ENCODE measurements around the gene TBC1D21. TPM values are rescaled to one million over a fixed set of nuclear protein-coding genes. Genes with fewer than 3 reads are reported as not detected.

The TBC1D21 gene
- polyA plus RNA-seq, 1 donor from 2014 or later: not detected

GRCh38 chr15:73922186-73923151, 49.1 kb downstream of the TBC1D21 start:
- peaks cover 5 to 17% (median 13%) of the 10 kb centered on the region in 3 donors for H3K4me1 Mint-ChIP-seq
- no peaks in the 10 kb centered on the region for H3K36me3 Mint-ChIP-seq
- peaks cover 0 to 6% (median 0%) of the 10 kb centered on the region in 3 donors for H3K9me3 Mint-ChIP-seq
- H3K27ac Mint-ChIP-seq: no peak overlapping the region
- H3K27me3 Mint-ChIP-seq: no peaks in the 10 kb centered on the region
- no peak overlapping the region for H3K4me3 Mint-ChIP-seq

GRCh38 chr15:73923156-73923487, 49.8 kb downstream of the TBC1D21 start:
- H3K36me3 Mint-ChIP-seq: no peaks in the 10 kb centered on the region
- H3K27me3 Mint-ChIP-seq: peaks cover under 1% of the 10 kb centered on the region
- peak overlapping the region in 1 of 4 donors; percentile 30 for H3K4me3 Mint-ChIP-seq
- H3K9me3 Mint-ChIP-seq: peaks cover 0 to 6% (median 0%) of the 10 kb centered on the region in 3 donors
- peaks cover 5 to 18% (median 14%) of the 10 kb centered on the region in 3 donors for H3K4me1 Mint-ChIP-seq
- peak overlapping the region in 1 of 3 donors; percentile 85 for H3K27ac Mint-ChIP-seq

GRCh38 chr15:73923488-73924164, 50.3 kb downstream of the TBC1D21 start:
- peak overlapping the region in 3 of 4 donors; percentile 13 to 49 (median 30) for H3K4me3 Mint-ChIP-seq
- peaks cover 5 to 20% (median 16%) of the 10 kb centered on the region in 3 donors for H3K4me1 Mint-ChIP-seq
- H3K9me3 Mint-ChIP-seq: peaks cover 0 to 4% (median 0%) of the 10 kb centered on the region in 3 donors
- peaks cover 3% of the 10 kb centered on the region for H3K27me3 Mint-ChIP-seq
- H3K36me3 Mint-ChIP-seq: no peaks in the 10 kb centered on the region
- peak overlapping the region in 1 of 3 donors; percentile 85 for H3K27ac Mint-ChIP-seq

GRCh38 chr15:73924171-73924921, 51.0 kb downstream of the TBC1D21 start:
- Mint-ChIP-seq H3K27ac (no peak overlapping the region), H3K4me1 (peaks cover 5 to 20% (median 16%) of the 10 kb centered on the region in 3 donors), H3K27me3 (peaks cover 5% of the 10 kb centered on the region), H3K9me3 (no peaks in the 10 kb centered on the region), H3K4me3 (peak overlapping the region in 3 of 4 donors; percentile 13 to 74 (median 45)), H3K36me3 (no peaks in the 10 kb centered on the region)

- Mint-ChIP-seq H3K36me3 (no peaks in the 10 kb centered on the region), H3K4me1 (peaks cover 0 to 14% (median 12%) of the 10 kb centered on the region in 3 donors), H3K27me3 (peaks cover 5% of the 10 kb centered on the region), H3K27ac (peak overlapping the region in 1 of 3 donors; percentile 32), H3K9me3 (no peaks in the 10 kb centered on the region), H3K4me3 (peak overlapping the region in 3 of 4 donors; percentile 51 to 74 (median 58))
Measured at GRCh38 chr15:73925848-73926218, 52.5 kb downstream of the TBC1D21 start.

DNA sequence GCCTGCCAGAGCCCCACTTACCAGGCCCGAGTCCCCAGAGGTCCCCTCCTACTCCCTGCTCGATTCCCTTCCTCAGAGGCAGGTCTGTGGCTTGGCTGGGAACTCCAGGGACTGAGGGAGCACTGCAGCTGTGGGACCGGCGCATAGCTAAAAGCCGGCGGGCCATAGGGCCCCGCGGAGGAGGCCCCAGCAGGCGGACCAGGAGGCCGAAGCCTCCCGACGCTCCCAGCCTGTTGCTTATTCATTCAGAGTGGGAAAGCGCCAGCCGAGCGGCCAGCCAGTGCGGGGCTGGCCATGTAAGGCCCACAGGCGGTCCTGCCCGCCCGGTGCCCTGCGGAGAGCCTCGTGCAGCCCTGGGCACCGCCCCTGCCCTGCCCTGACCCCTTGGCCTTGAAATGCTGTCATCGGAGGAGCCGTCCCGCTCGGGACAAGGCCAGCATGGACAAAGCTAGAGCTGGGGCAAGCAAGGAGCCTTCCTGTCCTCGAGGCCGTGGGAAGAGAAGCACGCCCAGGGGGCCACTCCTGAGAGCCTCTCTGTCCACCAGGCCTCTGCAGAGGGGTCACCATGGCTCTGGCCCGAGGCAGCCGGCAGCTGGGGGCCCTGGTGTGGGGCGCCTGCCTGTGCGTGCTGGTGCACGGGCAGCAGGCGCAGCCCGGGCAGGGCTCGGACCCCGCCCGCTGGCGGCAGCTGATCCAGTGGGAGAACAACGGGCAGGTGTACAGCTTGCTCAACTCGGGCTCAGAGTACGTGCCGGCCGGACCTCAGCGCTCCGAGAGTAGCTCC, 53.0 kb downstream of the TBC1D21 start, which contains the start of gene LOXL1:
Gene LOXL1, plus strand, starts transcription at position 244 of the 784 bp plus-strand sequence. Its CDS starts 322 bp downstream, at position 566.
- H3K36me3 Mint-ChIP-seq: no peaks in the 10 kb centered on the region
- peak within 1 kb of the TSS; percentile 52 to 74 (median 59) for H3K4me3 Mint-ChIP-seq
- H3K9me3 Mint-ChIP-seq: no peaks in the 10 kb centered on the region
- H3K27me3 Mint-ChIP-seq: peaks cover 8% of the 10 kb centered on the region
- peaks cover 0 to 16% (median 14%) of the 10 kb centered on the region in 3 donors for H3K4me1 Mint-ChIP-seq
- H3K27ac Mint-ChIP-seq: peak within 1 kb of the TSS in 2 of 3 donors; percentile 32 to 41

DNA sequence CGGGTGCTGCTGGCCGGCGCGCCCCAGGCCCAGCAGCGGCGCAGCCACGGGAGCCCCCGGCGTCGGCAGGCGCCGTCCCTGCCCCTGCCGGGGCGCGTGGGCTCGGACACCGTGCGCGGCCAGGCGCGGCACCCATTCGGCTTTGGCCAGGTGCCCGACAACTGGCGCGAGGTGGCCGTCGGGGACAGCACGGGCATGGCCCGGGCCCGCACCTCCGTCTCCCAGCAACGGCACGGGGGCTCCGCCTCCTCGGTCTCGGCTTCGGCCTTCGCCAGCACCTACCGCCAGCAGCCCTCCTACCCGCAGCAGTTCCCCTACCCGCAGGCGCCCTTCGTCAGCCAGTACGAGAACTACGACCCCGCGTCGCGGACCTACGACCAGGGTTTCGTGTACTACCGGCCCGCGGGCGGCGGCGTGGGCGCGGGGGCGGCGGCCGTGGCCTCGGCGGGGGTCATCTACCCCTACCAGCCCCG, 53.7 kb downstream of the TBC1D21 start:
- Mint-ChIP-seq H3K27me3 (peaks cover 8% of the 10 kb centered on the region), H3K9me3 (no peaks in the 10 kb centered on the region), H3K4me3 (peak overlapping the region in 3 of 4 donors; percentile 27 to 60 (median 52)), H3K36me3 (no peaks in the 10 kb centered on the region), H3K27ac (no peak overlapping the region), H3K4me1 (peaks cover 0 to 14% (median 12%) of the 10 kb centered on the region in 3 donors)

- H3K27ac Mint-ChIP-seq: peak overlapping the region in 1 of 3 donors; percentile 85
- no peaks in the 10 kb centered on the region for H3K9me3 Mint-ChIP-seq
- H3K36me3 Mint-ChIP-seq: no peaks in the 10 kb centered on the region
- peak overlapping the region; percentile 23 to 90 (median 68) for H3K4me3 Mint-ChIP-seq
- H3K27me3 Mint-ChIP-seq: peaks cover 8% of the 10 kb centered on the region
- H3K4me1 Mint-ChIP-seq: peaks cover 0 to 14% (median 12%) of the 10 kb centered on the region in 3 donors
Measured at GRCh38 chr15:73927476-73928240, 54.3 kb downstream of the TBC1D21 start.

DNA sequence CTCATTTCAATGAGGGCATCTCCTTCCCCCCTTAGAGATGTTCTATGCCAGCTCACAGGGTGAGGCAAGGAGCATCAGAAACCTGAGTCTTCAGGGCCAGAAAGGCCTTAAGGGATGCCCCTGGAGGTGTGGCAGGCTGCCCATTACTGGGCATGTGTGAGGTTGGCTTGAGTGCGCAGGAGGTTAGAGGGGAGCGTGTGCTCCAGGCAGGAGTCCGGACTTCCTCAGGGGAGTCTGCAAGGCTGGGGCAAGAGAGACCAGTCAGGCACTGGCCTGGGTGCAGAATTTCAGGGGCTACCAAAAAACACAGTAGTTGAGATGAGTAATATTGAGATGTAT, 54.8 kb downstream of the TBC1D21 start:
- Mint-ChIP-seq H3K9me3 (no peaks in the 10 kb centered on the region), H3K36me3 (no peaks in the 10 kb centered on the region), H3K27me3 (peaks cover 8% of the 10 kb centered on the region), H3K27ac (peak overlapping the region in 1 of 3 donors; percentile 85), H3K4me3 (peak overlapping the region; percentile 23 to 90 (median 68)), H3K4me1 (peaks cover 0 to 14% (median 12%) of the 10 kb centered on the region in 3 donors)

DNA sequence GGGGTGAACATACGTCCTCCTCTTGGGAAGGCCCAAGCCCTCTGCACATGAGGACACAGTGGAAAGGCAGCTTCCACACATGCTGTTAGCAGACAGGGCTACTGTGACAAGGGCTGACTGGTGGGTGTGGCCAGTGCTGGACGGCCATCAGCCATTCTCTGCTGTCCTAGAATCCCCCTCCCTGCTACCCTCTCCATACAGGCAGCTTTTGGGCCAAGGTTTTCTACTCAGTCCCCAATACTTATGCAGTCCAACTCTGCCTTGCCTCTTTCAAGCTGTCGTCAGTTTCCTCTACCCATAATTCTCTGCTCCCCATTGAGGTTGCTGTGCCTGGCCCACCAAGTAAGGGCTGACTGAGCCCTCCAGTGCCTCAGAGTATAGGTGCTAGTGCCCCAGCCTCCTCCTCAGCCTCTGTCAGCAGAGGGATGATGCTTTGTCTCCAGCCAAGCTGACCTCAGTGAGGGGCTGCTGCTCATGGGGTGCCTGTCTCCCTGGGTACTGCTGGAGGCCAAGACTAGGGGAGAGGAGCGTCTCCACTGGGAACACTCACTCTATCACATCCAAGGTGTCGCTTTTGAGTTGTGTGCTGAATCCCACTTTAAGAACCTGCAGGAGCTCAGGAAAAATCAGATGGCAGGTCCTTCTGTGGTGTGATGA, 55.7 kb downstream of the TBC1D21 start:
- Mint-ChIP-seq H3K9me3 (no peaks in the 10 kb centered on the region), H3K27me3 (peaks cover 8% of the 10 kb centered on the region), H3K27ac (no peak overlapping the region), H3K36me3 (no peaks in the 10 kb centered on the region), H3K4me3 (peak overlapping the region in 2 of 4 donors; percentile 27 to 55), H3K4me1 (peaks cover 0 to 8% (median 8%) of the 10 kb centered on the region in 3 donors)

DNA sequence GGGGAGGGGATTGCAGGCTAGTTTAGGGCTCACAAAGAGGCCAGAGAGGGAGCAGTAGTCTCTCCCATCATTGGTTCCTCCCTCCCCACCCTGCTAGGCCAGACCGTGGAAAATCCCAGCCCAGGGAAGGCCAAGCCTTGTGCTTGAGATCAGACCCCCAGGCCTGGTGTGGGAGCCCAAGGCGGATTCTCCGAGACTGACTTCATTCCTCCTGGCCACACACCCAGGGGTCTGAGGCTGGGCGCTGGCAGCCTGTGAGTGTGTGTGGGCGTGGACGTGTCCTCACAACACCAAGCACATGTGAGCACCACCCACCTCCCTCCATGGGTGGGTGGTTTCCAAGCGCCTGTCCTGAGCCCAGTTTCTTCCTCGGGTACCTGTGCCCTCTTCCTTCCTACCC, 57.0 kb downstream of the TBC1D21 start:
- no peak overlapping the region for H3K4me3 Mint-ChIP-seq
- H3K27ac Mint-ChIP-seq: no peak overlapping the region
- peaks cover 11% of the 10 kb centered on the region for H3K27me3 Mint-ChIP-seq
- peaks cover 0 to 8% (median 7%) of the 10 kb centered on the region in 3 donors for H3K4me1 Mint-ChIP-seq
- no peaks in the 10 kb centered on the region for H3K36me3 Mint-ChIP-seq
- H3K9me3 Mint-ChIP-seq: no peaks in the 10 kb centered on the region

DNA sequence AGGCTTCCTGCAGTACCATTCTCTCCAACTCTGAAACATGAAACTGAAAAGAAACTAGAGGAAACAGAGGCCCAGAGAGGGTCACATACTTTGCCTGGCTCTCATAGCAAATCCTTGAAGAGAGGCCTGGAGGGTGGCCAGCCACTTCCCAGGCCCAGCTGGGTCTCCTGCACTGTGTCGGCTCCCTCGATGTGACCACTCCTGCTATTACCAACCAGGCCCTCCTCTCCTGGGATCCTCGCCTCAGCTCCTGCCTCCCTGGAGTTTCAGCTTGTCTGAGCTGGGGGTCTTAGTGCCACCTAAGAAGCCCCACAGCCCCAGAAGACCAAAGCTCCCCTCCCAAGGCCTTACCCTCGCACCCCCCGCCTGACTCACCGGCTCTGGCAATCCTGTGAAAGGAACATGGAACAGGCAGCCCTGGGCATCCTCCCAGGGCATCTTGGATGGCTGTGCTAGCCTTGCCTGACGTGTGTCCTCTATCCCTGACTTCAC, 57.5 kb downstream of the TBC1D21 start:
- no peaks in the 10 kb centered on the region for H3K36me3 Mint-ChIP-seq
- H3K27ac Mint-ChIP-seq: no peak overlapping the region
- H3K27me3 Mint-ChIP-seq: peaks cover 11% of the 10 kb centered on the region
- H3K4me3 Mint-ChIP-seq: peak overlapping the region in 1 of 4 donors; percentile 31
- H3K4me1 Mint-ChIP-seq: peaks cover 0 to 6% (median 5%) of the 10 kb centered on the region in 3 donors
- H3K9me3 Mint-ChIP-seq: no peaks in the 10 kb centered on the region

Data from IgD-negative memory B cell (primary cell).